Activated CD4-positive, alpha-beta T cell treated with anti-CD3 and anti-CD28 coated beads, Interleukin-2, amount 50 U/mL, for 24 hours (primary cell): ENCODE results near the gene NEDD9.

ENCODE experiments used
- DNase-seq, 2 donors: peaks; one replicate each; pipeline ENCODE4 v3.0.0-alpha.2; 2020; ENCODE audit warnings: low read depth in 1 of 2, low spot score in 1 of 2

NEDD9 gene, protein sequence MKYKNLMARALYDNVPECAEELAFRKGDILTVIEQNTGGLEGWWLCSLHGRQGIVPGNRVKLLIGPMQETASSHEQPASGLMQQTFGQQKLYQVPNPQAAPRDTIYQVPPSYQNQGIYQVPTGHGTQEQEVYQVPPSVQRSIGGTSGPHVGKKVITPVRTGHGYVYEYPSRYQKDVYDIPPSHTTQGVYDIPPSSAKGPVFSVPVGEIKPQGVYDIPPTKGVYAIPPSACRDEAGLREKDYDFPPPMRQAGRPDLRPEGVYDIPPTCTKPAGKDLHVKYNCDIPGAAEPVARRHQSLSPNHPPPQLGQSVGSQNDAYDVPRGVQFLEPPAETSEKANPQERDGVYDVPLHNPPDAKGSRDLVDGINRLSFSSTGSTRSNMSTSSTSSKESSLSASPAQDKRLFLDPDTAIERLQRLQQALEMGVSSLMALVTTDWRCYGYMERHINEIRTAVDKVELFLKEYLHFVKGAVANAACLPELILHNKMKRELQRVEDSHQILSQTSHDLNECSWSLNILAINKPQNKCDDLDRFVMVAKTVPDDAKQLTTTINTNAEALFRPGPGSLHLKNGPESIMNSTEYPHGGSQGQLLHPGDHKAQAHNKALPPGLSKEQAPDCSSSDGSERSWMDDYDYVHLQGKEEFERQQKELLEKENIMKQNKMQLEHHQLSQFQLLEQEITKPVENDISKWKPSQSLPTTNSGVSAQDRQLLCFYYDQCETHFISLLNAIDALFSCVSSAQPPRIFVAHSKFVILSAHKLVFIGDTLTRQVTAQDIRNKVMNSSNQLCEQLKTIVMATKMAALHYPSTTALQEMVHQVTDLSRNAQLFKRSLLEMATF

DNA sequence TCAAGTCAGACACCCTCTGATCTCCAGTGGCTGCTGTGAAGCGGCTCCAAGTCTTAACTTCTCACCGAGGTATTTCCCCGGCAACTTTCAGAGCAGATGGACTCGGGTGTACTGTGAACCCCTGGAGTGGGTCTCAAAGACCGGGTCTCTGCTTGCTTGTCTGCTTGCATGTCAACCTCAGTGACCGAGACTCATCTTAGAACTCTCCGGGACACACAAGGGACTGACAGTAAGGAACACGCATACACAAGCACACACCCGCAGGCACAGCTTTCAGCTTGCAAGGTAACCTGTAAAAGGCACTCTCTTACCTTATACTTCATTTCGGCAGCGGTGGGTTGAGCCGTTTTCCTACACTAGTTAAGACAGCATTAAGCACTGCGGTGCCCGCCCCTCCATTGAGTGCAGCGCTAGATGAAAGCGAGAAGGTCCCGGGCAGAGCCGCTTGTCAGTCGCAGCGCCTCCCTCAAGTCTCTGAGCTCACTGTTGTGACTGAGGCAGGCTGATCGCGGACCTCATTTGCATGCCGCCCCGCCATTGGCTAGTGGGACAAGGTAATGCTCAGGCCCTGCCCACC, at the start of gene NEDD9:
TSS of gene NEDD9 (minus strand) at position 476 of the 577 bp plus-strand sequence. CDS start at position 323, 153 bp downstream.
- DNase-seq, result peak; percentile 78 to 96

DNA sequence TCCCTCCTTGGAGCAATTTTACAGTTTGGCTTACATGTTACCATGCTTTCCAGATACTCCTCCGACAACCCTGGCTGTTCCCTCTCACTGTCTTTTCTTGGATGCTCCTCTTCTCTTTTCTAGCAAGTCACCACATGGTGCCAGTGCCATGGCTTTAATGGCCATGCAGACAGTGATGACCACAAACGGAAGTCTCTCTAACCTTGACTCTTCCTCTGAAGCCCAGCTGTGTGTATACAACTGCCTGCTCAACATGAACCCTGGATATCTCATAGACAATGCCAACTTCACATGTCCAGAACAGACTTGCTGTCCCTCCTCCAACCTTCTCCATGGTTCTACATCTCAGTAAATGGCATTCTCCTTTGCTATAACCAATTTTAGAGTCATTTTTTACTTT, 49.8 kb upstream of the NEDD9 start:
- DNase-seq, result no peak

DNA sequence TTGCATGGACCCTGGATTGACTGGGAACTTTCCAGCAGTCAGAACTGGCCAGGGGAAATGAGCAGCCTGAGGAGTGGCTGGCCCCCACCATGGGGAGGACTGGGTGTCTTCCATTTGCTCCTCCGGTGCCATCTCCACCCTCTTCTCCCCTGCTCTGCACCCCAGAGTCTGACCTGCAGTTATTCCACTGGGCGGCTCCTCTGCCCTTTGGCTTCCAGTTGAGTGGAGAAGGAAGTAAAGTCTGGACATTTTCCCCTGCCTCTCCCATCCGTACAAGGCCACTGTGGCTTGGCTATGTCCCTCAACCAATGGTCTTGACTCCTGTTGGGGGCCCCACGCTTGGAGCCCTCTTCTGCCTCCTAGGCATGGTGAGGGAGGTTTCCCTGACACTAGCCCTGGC, 47.9 kb upstream of the NEDD9 start:
- DNase-seq, result no peak

DNA sequence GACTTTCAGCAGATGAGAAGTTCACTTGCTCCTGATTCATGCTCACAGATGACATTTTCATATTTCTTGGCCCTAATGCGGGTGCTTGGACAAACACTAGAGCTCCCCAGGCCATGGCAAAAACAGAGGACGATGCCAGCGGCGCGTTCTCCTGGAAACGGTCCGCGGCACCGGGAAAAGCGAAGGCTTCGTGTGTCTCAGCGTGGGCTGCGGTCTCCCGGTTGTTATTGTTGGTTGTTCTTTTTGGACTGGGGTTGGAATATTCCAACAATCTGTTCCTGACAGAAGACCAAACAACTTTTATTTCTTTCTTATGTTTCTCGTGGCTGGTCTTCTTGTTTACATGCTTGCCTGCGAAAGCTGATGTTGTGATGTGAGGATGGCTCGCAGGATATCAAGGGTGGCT, 46.8 kb upstream of the NEDD9 start:
- DNase-seq, result no peak

DNA sequence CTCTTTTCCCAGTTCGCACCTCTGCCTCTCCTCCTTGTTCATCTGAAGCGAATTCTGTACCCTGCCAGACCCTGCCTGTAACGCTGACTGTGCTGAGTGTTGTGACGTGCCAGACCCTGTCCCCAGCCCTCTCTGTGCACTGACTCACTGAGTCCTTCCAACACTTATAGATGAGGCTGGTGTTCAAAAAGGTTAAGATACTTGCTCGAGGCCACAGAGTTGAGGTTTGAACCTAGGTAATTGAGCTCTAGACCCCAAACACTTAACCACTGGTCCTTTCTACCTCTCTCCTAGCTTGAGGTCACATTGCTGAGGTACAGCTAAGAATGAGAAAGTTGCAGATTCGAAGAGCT, 45.7 kb upstream of the NEDD9 start:
- no peak for DNase-seq

DNA sequence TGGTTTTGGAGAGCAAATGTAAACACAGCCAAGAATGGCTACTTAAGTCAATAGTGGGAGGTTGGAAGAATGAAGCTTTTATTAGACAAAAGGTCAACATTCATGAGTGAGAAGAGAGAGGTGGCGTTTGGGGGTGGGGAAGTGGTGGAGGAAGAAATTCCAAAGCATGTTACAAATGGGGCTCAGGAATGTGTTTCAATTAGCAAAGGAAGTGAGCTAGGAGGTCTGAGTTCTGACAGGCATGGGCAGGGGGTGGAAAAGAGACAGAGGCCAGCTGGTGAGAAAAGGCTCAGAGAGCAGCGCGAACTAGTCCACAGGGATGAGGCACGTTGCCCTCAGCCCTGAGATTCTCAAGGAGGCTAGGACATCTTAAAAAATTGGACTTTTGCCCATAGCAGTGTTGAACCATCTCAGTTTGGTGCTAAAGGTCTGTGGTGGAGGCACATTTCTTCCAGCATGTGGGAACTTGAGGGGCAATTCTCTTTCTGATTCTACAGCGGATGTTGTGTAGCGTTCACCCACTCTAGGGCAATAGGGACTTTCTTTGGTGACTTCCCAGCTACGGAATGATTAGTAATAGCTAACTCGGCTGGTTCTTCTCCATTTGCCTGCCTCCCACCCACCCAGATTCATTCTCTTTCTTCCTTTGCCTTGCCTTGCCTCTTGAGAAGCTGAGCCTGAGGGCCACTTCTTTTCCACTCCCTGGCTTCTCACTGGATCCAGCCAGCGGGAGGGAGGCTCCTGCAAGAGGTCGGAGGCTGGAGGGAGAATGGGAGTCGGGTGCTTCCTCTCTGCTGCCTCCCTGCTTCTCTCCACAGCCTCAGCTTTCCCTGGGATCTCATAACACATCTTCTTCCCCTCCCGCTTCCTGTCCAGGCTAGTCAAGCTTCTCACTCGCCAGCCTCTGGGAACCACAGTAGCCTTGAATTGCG, 45.1 kb upstream of the NEDD9 start:
- peak in 1 of 2 donors; percentile 28 for DNase-seq

DNA sequence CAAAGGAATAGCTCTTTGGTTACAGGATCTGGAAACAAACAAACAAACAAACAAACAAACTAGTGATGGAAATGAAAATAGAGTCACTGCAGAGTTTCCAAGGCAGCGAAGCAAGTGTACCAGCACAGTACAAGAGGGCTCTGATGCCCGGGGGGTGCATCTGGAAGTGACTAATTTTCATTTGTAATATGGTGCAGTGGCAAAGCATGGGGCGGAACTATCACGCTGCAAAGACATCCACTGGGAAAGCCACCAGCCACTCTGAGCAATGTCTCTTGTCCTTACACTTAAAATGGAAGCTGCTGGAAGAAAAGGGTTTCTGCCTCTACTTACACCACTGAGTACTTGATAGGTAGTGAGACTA, 44.4 kb upstream of the NEDD9 start:
- DNase-seq, result no peak

DNA sequence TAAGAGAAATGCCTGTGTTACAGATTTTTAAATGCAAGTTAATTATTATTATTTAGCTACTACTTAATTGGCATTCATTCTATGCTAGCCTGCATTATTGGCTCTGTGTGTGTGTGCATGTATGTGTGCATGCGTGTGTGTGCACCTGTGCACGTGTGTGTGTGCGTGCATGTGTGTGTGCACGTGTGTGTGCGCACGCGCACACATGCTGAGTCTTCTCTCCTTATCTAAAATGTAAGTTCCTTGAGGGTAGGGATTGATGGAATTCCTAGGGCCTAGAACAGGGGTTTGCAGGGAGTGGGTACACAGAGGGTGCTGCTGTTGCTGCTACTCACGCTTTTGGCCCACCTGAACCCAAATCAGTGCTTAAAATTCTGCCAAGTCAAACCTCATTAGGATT, 43.8 kb upstream of the NEDD9 start:
- DNase-seq, result no peak

DNA sequence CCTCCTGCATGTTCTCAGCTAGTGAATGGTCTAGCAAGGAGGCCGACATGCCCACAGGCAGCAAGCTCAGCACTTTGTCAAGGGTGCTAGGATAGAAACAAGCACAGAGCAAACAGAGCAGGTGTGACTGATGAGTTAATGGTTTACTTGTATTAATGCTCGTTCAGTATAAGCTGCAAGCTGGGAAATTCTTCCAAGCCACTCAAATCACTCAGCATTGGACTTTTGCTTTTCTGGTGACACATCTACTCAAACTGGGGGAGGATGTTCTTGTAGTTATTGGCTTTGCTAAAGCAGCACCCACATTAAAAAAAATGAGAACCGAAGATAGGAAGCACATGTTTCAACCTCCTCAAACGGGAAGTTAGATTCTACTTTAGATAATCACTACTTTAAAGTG, 43.1 kb upstream of the NEDD9 start:
- DNase-seq, result peak in 1 of 2 donors; percentile 30

DNA sequence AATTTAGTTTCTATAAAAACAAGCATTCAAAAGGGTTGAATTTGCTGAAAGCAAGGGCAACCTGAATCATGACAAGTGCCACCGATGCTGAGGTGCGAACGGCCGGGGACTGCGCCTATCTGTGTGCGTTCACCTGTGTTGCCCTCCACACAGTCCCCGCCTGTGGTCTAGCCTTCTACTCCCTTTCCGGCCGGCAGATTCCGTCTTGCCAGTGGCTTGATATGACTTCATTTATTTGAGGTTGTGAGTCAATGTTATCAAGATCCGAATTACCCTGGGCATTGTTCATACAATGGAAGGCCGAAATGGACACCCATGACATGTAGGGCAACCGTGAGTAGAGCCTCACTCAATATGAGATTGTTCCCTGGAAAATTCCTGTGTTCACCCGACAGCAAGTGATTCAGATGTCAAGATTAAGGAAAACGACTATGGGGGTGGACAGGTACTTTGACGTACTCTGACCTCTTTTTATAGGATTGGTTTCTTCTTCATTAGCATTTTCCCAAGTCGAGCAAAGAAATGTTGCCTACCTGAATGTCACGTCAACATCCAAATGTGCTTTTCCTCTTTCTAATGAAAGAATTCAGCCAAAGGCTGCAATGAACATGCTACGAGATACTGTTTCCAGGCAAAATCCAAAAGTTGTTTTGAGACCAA, 41.1 kb upstream of the NEDD9 start:
- DNase-seq, result no peak

DNA sequence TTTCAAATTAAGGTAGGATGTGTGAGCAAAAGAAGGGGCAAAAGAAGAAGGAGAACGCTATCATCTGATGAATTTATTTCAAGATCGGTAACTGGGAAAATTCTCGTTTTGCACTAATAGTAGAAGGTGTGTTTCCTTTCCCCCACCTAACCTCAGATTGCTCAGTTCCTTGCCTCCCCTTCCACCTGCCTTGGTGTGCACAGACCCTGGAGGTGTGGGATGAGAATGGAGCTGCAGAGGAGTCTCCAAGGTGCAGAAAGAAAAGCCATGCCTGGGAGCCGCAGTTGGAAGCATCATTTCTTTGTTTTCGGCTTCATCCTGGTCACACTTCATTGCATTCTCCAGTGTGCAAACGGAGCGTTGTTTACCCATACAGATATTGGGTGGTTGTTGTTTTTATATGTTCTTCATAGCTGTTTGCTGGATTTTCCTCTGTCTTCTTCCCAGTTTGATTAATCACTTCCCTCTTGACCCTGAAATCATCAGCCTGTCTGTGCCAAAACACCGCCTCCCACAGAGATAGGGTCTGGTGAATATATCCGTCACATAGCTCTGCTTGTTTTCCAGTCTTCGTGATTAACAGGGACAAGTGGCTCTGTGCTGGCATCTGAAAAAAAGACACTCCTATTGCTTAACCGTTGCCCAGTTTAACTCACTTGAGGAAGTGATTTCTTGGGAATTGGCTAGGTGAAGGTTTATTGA, 40.2 kb upstream of the NEDD9 start:
- DNase-seq, result no peak

DNA sequence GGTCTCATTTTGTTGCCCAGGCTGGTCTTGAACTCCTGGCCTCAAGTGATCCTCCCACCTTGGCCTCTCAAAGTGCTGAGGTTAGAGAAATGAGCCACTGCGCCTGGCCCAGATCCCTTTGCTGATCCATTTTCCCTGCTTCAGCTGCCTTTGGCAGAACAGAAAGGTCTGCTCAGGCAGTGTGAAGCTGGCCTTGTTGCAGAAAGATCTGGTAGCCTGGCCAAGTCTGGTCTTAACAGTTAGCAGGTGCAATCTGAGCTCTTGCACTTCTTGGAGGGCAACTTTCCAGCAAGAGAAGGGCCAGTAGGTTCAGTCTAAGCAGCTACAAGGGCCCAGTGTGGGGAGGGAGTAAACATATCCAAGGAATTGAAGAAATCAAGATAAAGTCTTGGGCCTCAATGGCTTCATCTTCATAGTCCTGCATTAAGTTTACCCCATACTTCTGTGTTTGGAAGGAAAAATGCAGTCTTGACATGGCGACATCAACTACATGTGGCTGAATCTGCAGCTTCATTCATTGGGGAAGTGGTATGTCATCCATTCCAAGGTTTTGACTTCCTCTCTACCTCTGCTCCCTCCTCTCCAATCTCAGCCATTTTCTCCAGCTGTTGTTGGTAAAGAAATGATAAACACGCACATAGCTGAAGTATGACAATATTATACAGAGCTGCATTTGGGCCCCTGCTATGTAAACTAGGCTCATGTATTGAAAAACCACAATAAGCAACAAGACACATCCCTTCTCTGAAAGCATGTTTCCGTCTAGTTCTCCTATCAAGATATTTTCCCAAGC, 39.0 kb upstream of the NEDD9 start:
- no peak for DNase-seq

DNA sequence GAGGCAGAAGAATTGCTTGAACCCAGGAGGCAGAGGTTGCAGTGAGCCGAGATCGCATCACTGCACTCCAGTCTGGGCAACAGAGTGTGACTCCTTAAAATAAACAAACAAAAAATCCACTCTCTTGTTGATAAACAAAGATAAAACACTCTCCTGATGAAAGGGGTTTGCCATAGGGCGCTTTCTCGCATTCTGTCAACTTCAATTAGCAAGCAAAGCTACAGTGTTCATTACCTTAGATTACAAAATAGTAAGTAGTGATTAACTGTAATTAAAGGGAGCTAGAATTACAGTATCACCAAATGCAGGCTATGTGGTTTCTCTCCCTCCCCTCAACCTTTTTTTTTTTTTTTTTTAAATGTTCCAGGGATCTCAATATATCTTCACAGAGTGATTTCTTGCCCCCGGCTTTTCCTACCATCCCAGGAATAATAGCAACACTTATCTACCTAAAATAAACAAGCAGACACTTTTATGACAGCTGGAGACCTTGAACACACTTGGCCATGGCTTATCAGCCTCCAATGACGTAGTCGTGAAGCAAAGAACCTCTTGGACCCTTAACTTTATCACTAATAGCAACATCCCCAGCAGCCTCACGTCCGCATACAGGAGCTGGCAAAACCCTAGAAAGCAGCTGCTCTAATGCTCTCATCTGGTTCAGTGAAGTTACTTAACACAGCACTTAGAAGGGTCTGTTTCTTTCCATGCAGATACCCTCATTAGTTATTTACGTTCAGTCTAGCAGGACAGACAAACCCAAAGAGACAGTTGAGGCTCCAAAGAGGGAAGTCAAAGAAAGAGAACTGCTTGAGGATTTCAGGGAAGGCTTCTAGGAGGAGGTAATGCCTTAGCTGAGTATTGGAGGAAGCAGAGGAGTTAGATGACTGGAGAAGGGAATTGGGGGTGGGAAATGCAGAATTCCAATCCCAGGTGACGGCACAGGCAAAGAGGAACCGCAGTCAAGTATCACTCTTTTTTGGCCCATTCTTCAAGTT, 37.9 kb upstream of the NEDD9 start:
- DNase-seq, result no peak

DNA sequence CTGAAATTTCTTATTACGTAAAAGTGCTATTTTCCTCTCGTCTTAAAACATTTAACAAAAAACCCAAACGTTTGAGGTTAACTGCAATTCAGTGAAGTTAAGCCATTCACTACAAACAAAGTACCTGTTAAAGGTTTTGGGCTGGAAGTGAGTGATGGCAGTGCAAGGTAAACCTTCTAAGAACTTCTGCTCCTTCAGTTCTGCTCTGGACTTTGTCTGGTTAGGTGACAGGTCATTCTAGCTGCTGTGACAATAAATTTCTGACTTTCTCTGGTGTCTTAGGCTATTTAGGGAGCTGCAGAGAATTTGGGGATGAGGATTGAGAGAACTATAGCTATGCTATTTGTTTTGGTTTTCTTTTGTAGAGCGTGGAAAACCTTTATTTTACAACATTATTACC, 36.5 kb upstream of the NEDD9 start:
- DNase-seq, result no peak

DNA sequence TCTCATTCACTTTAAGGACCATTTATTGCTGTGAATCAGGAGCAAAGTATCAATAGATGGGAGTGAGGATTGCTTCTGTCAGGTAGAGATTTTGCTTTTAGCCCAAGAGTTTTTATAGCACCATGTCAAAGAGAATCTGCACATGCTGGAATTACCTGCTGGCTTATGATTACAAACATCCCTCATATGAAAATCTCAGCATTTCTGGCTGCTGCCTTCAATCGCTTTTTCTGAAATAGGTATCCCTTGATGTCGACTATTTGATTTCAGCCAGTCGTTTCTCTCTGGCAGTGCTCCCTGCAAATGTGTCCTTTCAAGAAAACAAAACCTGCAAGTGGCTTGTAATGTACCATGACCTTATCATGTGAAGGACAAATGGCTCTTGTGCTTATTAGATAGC, 34.5 kb upstream of the NEDD9 start:
- no peak for DNase-seq

DNA sequence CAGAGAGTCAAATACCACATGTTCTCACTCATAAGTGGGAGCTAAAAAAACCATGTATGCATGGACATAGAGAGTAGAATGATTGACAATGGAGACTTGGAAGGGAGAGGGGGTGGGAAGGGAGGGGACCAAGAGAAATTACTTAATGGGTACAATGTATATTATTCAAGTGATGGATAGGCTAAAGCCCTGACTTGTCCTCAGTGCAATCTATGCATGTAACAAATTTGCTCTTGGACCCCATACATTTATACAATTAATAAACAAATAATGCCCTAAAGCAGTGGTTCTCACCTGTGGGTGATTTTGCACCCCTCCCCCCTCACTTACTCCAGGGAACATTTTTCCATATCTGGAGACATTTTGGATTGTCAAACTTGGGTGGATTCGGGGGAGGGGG, 33.5 kb upstream of the NEDD9 start:
- no peak for DNase-seq

DNA sequence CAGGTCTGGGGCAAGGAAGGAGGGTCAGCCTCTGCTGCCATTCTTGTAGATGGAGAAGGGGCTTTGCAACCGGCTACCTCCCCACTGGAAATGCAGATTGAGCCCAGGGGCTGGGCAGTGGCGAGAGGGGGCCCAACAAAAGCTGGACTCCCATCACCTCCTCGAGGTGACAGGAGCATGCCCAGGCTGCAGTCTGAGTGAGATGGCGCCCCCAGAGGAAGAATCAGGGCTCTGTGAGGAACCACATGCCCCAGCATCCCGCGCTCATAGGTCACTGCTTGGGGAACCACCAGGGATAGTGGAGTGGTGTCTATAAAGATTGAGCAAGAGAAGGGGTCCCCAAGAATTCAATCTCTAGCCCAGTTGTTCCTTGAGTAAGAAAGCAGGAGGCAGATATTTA, 31.6 kb upstream of the NEDD9 start:
- no peak for DNase-seq

DNA sequence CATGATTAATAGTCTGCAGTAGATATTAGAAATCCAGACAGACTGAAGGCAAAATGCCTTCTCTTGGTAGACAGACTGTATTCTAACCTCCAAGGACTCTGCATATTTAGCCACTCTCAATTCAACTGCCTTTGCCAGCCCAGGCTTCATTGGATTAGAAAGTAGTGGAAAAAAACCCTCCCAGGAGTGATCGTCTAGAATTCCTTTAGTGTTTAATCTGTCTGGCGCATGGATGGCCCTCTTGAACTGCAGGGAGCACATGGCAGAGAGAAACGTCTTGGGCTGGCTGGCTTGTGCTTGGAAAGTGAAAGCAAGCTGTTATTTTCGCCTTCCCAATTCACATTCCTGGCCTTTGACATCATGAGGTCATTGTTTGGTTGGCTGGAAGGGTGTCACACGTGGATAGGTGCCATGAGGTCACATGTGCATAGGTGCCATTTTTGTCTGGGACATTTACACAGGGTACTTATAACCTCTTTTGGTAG, 30.9 kb upstream of the NEDD9 start:
- no peak for DNase-seq
